HG02763 (cell line): ENCODE measurements around the gene RERE.

ENCODE experiments used
- ATAC-seq: cut with Tn5 transposase; IDR thresholded peaks from one replicate; pipeline ENCODE4 v1.9.1; 2021; ENCODE audit warnings: mild to moderate bottlenecking, moderate library complexity; ENCODE audit not compliant: unreplicated experiment

The RERE gene

DNA sequence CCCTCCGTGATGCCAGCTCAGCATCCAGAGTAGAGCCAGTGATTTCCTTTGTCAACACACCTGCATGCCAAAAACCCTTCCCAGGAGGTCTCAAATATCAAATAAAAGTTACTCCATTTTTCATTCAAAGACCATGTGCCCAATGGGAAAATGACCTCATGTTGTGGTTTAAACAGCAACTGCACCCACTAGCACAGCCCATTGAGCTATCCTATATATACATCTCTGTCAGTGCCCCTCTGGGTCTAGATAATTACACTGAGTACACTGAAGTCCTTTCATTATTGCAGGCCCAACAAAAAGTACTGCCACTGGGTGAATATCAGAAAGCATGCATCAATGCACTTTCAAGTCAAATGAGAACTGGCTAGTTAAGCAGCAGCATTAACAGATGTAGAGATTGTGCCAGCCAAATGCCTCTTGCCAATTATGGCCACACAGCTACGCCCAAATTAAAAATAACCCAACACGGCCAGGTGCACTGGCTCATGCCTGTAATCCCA lies 381.8 kb downstream of the RERE start:
- ATAC-seq, result no peak

DNA sequence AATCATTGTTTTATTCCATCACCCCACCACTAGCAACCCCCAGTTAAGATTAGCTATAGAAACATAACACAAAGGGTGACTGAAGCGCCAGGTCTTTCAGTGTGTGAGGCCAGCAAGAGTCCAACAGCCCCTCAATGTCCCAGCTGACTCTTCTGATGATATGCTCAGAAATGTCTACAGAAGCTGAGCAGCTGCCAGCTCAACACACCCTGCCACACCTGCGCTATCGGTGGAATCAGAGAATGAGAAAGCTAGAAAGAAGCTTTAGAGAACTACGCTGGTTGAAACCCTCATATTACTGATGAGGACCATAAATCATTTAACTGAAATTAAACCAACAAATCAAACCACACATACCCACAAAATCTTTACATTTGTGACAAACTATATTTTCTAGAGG lies 383.3 kb downstream of the RERE start:
- ATAC-seq, result no peak

DNA sequence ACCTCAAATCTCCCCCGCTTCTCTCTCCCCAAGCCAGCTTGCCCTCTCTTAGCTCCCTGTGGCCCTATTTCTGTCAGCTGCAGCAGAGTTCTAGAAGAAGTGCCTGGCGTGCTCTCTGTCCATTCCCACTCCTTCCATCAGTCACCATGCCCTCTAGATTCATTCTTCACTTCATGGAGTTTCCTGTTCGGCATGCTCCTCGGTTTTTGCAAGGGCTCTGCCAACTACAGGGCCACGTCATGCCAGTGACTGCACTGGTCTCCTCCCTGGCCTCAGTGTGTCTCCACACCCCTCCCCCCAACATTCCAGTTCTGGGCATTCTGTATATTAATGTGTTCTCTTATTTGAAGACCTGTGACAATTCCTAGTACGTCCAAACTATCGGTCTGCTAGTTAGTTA lies 385.7 kb downstream of the RERE start:
- no peak for ATAC-seq

DNA sequence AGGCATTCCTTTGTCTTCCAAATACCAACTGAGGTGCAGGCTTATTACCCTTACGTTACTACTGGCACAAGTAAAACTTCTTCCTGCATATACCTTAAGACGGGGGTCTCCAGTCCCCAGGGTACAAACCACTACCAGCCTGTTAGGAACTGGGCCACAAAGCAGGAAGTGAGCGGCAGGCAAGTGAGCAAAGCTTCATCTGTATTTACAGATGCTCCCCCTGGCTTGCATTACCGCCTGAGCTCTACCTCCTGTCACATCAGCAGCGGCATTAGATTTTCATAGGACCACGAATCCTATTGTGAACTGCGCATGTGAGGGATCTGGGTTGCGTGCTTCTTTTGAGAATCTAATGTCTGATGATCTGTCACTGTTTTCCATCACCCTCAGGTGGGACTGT lies 386.4 kb downstream of the RERE start:
- no peak for ATAC-seq

DNA sequence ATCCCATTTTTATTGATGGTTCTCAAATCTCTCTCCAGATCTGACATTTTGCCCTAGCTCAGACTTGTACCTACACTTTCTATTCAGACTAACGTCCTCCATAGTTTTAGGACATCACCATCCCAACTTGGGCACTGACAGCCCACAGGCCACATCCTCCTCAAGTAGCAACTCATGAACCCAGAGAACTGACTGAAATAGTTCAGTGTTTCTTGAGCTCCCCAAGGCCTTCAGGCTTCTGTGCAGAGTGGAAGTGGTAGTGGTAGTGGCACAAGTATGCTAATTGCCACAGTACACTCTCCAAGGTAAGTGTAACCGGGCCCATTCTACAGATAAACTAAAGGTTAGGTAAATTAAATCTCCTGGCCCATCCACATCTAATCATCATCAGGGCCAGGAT lies 387.0 kb downstream of the RERE start:
- no peak for ATAC-seq

DNA sequence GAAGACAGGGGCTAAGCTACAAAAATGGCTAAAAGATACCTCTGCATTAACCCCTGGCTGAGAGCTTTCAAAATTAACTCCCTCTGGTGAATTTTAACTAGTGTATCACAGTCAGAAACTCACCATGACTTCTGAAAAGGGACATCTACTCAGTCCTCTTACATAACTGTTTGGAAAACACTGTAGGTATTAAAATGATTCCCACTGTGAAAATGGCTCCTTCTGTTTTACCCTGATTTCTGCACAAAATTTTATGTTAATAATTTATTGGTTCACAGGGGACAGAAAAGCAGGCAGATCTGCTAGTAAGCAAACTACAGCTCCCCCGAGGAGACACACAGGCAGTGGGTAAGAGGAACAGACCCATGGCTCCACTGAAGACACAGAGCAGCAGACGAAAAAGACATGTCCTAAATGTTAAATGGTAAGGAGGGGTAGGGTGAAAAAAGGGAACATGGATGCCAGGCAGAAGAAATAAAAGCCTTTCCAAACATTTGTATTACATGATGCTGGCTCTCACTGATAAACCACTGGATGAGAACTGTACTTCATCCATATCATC lies 387.8 kb downstream of the RERE start:
- no peak for ATAC-seq

DNA sequence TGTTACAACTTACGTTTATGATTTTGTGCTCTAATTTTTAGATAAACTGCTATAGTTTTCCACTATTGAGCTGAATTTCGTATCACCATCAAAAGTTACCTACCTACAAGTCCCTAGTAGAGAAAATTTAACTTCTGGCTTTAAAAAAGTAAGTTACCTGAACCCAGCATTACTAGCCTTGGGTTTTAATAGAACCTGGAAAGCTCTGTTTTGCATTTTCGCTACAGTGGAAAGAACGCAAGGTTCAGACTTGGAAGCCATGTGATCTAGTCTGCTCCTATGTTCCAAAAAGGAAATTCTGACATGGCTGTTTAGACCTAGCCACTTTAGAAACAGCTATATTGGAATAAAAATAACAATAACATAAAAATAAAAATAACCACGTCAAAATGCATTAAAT lies 389.0 kb downstream of the RERE start:
- ATAC-seq, result no peak

DNA sequence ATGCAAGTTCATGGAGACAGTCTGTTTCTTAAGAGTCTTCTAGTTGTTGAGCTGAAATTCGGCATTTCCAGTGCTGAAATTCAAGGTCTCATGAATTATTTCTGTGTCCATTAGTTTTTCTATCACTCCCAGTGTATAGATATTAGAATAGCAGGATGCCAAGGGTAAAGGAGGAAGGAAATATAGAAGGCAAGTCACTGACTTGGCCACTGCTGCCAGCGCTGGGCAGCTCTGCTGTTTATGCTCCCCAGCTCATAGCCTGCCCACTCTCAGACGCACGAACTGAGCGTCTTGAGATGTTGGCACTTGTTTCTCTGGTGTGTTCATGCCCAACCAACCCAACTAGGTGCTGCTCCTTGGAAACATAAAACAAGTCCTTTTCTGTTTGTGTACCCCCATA lies 389.5 kb downstream of the RERE start:
- no peak for ATAC-seq

DNA sequence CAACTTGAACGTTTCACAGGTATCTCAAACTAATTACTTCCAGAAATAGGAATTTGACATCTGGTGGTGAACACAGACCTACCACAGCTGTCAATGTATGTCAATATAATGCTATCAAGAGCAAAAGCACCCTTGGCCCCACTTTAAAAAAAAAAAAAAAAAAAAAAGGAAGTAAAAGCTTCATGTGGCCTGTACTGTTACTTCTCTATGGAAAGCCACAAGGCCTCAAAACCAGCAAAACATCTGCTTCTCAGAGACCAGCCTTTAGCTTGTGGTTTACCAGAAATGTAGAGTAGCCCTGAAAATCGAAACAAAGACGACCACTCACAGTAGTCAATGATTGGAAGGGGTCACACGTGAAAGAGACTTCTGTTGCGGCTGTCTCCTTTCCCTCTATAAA lies 389.9 kb downstream of the RERE start:
- ATAC-seq, result no peak

DNA sequence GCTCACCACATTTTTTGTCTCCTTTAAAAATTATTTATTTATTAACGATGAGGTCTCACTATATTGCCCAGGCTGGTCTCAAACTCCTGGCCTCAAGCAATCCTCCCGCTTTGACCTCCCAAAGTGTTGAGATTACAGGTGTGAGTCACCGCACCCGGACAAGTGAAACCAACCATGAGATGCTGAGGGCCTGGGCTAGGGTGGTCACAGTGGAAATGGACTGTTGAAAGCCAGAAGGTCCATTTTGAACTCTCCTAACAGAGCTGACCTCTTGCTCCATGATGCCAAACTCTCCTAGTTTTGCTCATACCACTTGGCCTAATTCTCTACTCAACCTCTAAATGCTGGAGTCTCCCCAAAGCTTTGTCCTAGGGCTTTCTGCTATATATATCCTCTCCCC lies 390.4 kb downstream of the RERE start:
- no peak for ATAC-seq

DNA sequence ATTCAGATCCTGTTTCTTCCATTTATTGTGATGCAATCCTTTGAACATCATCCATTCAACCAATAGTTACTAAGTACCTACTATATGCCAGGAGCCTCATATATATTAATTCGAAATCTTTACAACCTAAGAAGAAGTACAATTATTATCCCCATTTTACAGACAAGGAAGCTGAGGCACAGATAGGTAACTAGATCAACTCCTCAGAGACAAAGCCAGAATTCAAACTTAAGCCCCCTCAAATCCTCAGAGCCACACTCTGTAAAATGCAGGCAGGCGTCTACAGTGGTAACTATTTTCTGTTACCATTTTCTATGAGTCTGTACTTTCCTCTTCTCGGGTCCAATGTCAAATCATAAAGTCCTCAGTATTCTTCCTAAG lies 391.7 kb downstream of the RERE start:
- ATAC-seq, result no peak

DNA sequence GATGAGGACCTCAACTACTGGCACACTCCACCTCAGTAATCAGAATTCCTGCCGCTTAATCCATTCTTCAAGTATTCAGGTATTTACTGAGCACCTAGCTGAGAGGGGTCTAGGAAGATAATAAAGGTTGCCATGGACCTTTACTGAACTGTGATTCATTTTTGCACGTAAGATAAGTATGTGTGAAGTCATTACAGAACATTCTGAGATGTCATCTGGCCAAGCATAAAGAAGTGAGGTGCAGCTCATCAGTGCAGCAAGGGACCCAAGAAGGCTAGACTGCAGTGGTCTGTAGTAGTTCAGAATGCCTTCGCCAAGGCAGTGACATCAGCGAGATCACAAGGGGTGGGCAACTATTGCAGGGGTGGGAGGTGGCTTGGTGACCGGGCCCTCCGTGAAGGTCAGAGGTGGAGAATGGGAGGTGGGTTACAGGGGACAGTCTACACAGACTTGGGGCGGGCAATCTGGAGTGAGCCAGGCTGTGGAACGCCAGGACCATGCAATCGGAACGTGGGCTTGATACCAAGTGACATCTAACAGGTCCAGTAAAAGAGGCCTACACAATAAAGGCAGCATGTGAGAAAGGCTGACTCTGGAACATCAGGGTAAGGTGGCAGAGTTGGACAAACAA lies 392.2 kb downstream of the RERE start:
- no peak for ATAC-seq

DNA sequence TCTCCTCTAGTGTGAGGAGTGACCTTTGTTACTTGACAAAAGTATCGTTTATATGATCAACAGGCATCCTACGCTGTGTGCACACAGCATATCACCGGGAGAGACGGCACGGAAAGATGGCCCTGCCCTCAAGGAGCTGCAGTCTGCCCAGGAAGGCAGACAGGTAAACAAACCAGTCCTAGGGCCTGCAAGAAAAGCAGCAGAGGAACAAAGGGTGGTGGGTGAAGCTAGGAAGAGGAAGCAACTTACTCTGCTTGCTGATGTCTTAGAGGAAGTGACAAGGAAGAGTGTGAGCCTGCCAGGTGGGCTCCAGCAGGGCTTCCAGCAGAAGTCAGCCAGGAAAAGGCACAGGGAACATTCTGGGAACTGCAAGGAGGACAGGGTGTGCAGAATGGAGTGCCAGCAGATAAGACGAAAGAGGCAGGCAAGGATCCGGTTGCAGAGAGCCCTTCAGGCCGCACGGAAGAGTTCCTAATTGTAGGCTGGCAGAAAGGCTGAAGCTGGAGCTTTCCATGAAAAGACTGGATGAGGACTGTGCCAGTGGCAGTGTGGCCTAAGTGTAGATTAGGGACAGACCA lies 392.8 kb downstream of the RERE start:
- no peak for ATAC-seq

DNA sequence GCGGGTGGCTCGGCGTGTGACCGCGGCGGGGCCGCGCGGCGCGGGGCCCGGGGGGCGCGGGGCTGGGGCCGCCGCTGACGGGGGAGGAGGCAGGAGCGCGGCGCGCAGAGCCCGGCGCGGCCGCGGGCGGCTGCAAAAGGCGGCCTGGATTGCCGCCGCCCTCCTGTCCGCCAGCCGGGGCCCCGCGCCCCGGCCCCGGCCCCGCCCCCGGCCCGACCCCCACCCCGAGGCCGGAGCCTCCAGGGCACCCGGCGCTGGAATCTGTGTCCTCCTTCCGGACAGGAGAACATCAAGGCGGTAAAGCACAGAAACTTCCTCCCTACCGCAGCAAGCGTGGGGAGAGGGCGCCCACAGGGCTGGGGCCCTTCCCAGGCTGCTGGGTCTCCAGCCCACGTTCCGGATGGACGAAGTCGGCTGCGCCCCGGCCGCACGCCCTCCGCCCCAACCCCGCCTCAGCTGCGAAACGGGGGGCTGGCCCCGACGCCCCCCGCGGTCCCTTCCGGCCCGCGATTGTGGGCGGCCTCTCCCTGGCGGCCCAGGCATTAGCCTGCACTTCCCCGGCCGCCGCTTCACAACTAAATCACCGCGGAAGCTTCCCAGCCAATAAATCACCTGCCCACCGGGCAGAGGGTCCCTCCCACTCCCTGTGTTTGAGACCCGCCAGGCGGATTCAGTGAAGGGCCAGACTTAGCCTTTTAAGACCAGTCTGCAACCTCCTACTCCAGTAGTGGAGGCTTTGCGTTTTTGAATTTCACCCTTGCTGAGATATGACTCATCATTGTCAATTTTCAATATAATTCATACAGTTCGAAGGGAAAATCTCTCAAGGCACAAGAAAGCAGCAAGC lies 393.5 kb downstream of the RERE start:
- no peak for ATAC-seq

DNA sequence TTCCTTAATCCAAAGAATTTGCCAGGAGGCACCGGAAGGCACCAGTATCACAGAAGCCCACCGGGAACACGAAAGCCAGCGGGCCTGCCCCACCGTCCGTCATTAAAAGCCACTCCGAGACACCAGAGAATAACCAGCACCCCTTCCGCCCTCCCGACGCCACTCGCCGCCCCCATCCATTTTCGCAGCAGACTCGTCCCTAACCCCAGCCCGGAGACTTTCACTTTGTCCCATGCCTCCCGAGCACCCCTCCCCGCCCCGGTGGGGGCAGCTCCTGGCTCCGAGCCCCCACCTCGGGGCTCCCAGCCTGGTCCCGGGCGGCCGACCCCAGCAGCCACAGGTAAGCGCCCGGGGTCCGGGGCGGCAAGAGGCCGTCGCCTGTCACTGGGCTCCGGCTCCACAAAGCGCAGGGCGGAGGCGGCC lies 394.2 kb downstream of the RERE start:
- ATAC-seq, result no peak

DNA sequence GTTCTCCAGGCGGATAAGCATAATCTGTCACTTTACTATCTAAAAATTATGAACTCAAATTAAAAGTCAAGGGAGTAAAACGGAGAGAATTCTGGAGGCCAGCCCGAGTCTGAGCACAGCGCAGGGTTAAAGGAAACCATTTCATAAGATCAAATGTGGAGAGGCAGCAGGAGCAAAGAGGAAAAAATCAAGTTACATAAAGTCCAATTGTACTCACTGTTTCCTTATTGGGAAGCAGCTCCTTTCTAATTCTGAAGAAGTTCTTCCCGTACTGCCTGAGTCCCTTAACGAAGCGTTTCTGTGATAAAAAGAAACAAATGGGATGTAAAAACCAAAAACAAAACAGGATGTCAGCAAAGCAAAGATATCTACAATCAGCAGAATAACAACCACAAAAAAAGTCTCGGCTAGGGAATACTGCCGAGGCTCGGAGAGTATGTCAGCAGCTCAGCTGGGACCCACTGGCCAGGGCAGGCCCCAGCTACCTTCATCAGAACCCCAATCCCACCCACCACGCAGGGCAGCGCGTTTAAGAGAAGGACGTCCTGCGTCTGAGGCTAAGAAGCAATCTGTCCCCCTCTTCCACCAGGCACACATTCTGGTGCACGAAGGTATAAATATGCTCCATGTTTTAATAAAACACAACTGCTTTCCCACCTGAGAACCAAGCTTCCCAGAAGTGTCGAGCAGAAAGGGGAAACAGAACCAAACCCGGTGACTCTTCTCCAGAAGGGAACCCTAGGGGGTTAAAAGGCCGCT lies 394.8 kb downstream of the RERE start:
- ATAC-seq, result no peak

DNA sequence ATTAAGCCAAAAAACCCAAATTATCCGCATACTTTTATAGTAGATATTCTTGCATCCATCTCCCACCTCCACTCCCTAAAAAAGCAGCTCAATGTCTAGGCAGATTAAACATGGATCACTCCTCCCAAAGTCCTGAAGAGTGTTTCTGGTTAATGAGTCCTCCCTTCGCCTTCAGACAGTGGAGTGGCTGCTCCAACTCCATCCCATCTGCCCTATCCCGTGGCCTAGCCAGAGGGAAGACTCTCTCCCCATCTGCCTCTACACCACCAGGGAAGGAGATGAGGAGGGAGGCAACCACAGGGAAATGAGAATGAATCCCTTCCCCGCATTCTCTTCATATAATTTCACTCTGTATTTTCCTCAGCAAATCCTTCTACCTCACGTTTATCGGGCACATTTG lies 395.7 kb downstream of the RERE start:
- ATAC-seq, result no peak

DNA sequence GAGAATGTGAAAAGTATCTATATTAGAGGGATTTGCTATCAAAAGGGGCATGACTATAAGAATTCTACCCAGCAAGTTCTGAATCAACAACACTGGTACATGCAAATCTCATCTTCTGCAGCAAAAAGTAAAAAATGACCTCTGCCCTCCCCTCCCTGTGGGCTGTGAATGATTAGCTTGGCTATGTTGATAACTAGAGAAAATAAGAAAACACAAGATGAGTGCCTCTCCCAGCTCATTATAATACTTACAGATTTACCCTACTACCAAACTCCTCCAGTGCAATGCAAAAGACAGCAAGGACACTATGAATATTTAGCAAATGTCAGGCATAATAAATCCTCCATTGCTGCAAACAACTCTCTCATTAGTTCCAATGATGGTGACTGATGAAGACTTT lies 397.1 kb downstream of the RERE start:
- ATAC-seq, result no peak

DNA sequence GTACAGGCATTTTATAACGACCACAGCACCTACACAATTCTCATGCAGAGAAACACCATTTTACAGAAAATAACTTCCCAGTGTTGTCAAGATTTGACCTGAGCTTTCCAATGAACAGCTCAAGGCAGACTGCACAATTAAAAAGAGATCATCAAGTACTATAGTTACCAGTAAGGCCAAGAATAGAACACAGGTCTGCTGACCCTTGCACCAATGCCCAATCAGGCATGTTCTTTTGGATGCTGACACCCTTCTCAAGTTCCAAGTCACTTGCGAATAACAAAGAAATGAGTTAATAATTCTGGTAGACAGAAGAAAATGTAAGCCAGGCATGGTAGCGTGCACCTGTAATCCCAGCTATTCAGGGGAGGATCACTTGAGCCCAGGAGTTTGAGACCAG lies 397.6 kb downstream of the RERE start:
- no peak for ATAC-seq

DNA sequence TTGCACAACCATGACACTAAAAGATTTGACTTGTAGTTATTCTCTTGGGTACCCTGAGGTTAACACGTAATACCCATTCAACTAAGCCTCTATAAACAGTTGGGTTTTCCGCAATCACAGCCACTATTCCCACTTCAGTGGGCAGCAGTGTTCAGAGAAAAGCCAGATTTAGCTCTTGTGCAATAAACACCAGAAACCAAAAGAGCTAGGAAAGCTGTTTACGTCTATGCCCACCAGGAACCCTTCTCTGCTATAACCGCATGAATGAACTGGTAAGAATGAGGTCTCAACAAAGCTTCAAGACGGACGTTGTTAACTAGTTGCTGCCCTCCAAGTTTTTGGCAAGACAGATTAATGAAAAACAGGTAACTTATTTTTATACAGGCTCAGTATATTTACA lies 398.3 kb downstream of the RERE start:
- no peak for ATAC-seq

DNA sequence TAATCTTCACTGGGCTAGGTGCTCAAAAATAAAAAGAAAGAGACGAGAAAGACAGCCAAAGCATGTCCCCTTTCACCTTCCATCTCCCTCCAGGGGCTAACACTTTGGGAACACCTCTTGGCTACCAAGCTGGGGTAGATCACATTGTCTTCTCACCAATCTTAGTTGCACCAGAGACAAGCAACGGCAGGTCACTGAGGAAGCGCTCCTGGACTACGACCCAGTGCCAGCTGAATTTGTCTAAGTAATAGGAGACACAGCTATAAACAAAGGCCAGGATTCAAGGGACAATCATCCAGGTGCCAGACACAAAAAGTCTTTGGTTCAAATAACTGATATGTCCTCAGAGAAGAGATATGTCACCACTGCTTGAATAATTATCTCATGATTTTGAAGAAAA lies 399.1 kb downstream of the RERE start:
- ATAC-seq, result no peak
